Right lobe of liver (tissue), 6 donors: ENCODE data around the gene SLC2A5. TPM values are rescaled to one million over a fixed set of nuclear protein-coding genes. Genes with fewer than 3 reads are reported as not detected.
A peak's percentile ranks its signal among the peaks of the same experiment; 100 is the strongest.

Source experiments
- ATAC-seq, 4 donors: fragments of 200-7000 bp; cut with Tn5 transposase; one replicate each; pipeline ENCODE4 v1.9.1; 2020; ENCODE audit warnings: mild to moderate bottlenecking in 4 of 4, moderate library complexity in 4 of 4
- DNase-seq, 3 donors: peaks; one replicate each; pipeline ENCODE4 v3.0.0-alpha.2; 2020
- H3K27ac ChIP-seq, 3 donors: fragments of 200-600 bp; one replicate each; pipeline ENCODE4 v1.8.0; 2022
- H3K27me3 ChIP-seq, 2 donors: fragments of 200-600 bp; one replicate each; pipeline ENCODE4 v1.8.0; 2022
- H3K36me3 ChIP-seq, 4 donors: fragments of 200-600 bp; sonication (generic) in 1 of 4; one replicate each; pipeline versions ENCODE4 v1.5.1 to v1.8.0; 2017 to 2022; ENCODE audit warnings: control low read depth in 1 of 4
- H3K4me1 ChIP-seq, 4 donors: fragments of 200-600 bp; sonication (generic) in 1 of 4; one replicate each; pipeline versions ENCODE4 v1.5.1 to v1.8.0; 2017 to 2022; ENCODE audit warnings: control low read depth in 1 of 4
- H3K4me3 ChIP-seq, 3 donors: fragments of 200-600 bp; one replicate each; pipeline ENCODE4 v1.8.0; 2022
- H3K9me3 ChIP-seq, 4 donors: fragments of 200-600 bp; sonication (generic) in 1 of 4; one replicate each; pipeline versions ENCODE4 v1.5.1 to v1.8.0; 2017 to 2022; ENCODE audit warnings: control low read depth in 1 of 4
- POLR2A ChIP-seq: fragments of 450-650 bp; IDR thresholded peaks from one replicate; pipeline ENCODE4 v1.6.1; 2017; ENCODE audit warnings: antibody characterized with exemption, mild to moderate bottlenecking
- WGBS: methylation state at CpG from one replicate; pipeline ENCODE4 v1.1.6; 2018; ENCODE audit warnings: low coverage, low lambda C conversion rate; ENCODE audit not compliant: insufficient coverage; ENCODE audit errors: missing lambda C conversion rate; 5-methylcytosine and 5-hydroxymethylcytosine counted together
- intact Hi-C, 2 donors: fragments of 100-400 bp; cut with DNase I; formaldehyde crosslinking; loops; one replicate each; pipeline versions ENCODE4 v1.11.2 to v1.14.1; 2022
- total RNA-seq, 6 experiments: library from RNA; depleted of rRNA in 2 of 6; stranded (reverse); fragments of >200 nt in 2 of 6; fragmentation: NEBNext Ultra II Directional in 3 of 6; extraction: Animal tissue kit (Norgen Biotek cat#: 25700) in 3 of 6; gene quantifications; one replicate each; pipeline versions ENCODE4 v1.1.0 to v1.2.4, GENCODE V29; 2016 to 2023
- TF ChIP-seq, protein P1 (sequence below), 4 donors: fragments of 200-600 bp in 3 of 4; fragments of 450-650 bp in 1 of 4; IDR thresholded peaks; one replicate each; pipeline versions ENCODE4 v1.5.1 to v1.8.0; 2016 to 2022; ENCODE audit warnings: antibody characterized with exemption in 4 of 4, mild to moderate bottlenecking in 2 of 4
- donor health status: DM: no; HTN: yes; CAD: no.
- donor health status: DM: no; HTN: no; CAD: no.
- donor health status: DM: no; HTN: no; CAD: no.
- donor health status: DM: no; HTN: yes; CAD: no.
- donor health status: DM: no; HTN: yes; CAD: no.

The SLC2A5 gene
- total RNA-seq, 6 experiments from 2014 or later = 0.19 to 3.5 (median 0.30) TPM

GRCh38 chr1:9058465-9058864, 11.0 kb downstream of the SLC2A5 start:
- Histone ChIP-seq H3K4me3 (no peak overlapping the region), H3K4me1 (no peaks in the 10 kb centered on the region), H3K27ac (no peak overlapping the region), H3K27me3 (no peaks in the 10 kb centered on the region), H3K9me3 (no peaks in the 10 kb centered on the region), H3K36me3 (no peaks in the 10 kb centered on the region)
- TF ChIP-seq, protein P1, sequence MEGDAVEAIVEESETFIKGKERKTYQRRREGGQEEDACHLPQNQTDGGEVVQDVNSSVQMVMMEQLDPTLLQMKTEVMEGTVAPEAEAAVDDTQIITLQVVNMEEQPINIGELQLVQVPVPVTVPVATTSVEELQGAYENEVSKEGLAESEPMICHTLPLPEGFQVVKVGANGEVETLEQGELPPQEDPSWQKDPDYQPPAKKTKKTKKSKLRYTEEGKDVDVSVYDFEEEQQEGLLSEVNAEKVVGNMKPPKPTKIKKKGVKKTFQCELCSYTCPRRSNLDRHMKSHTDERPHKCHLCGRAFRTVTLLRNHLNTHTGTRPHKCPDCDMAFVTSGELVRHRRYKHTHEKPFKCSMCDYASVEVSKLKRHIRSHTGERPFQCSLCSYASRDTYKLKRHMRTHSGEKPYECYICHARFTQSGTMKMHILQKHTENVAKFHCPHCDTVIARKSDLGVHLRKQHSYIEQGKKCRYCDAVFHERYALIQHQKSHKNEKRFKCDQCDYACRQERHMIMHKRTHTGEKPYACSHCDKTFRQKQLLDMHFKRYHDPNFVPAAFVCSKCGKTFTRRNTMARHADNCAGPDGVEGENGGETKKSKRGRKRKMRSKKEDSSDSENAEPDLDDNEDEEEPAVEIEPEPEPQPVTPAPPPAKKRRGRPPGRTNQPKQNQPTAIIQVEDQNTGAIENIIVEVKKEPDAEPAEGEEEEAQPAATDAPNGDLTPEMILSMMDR (IDR thresholded peaks at IDR 0.05) = peak in 3 of 4 donors; percentile 11 to 24 (median 16)
- no peak for TF ChIP-seq POLR2A
- no peak for DNase-seq
- WGBS = 38% methylated on average over 1 of the region's 2 CpGs
- ATAC-seq = peak in 2 of 4 donors; percentile 28 to 52
- intact Hi-C loops = no loop called here

- Histone ChIP-seq H3K27ac (no peak overlapping the region), H3K9me3 (no peaks in the 10 kb centered on the region), H3K4me3 (no peak overlapping the region), H3K4me1 (no peaks in the 10 kb centered on the region), H3K27me3 (no peaks in the 10 kb centered on the region), H3K36me3 (no peaks in the 10 kb centered on the region)
- ATAC-seq (peak in 1 of 4 donors; percentile 22), DNase-seq (no peak)
- TF ChIP-seq POLR2A = no peak
- TF ChIP-seq, protein P1 (IDR thresholded peaks at IDR 0.05) = no peak
- intact Hi-C loops = no loop called here
- 93% methylated on average over 3 of the region's 10 CpGs for WGBS
Observed at GRCh38 chr1:9057851-9058250, 11.6 kb downstream of the SLC2A5 start.

DNA sequence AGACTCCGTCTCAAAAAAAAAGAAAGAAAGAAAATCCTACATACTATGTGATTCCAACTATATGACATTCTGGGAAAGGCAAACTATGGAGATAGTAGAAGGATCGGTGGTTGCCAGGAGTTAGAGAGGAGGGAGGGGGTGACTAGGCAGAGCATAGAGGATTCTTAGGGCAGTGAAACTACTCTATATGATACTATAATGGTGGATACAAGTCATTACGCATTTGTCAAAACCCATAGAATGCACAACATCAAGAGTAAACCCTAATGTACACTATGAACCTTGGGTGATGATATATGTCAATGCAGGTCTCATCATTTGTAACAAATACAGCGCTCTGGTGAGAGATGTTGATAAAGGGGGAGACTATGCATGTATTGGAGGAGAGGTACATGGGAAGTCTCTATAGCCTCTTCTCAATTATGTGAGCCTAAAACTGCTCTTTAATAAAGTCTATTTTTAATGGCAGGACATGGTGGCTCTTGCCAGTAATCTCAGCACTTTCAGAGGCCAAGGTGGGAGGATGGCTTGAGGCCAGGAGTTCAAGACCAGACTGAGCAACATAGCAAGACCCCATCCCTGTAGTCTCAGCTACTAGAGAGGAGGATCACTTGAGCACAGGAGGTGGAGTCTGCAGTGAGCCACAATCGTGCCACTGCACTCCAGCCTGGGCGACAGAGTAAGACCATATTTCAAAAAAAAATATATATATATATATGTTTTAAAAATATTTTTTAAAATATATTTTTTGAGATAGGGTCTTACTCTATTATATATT, 17.0 kb downstream of the SLC2A5 start:
- WGBS = 92% methylated on average over 5 of the region's 6 CpGs
- ATAC-seq (no peak), DNase-seq (no peak)
- Histone ChIP-seq H3K9me3 (no peaks in the 10 kb centered on the region), H3K27me3 (no peaks in the 10 kb centered on the region), H3K27ac (no peak overlapping the region), H3K4me1 (no peaks in the 10 kb centered on the region), H3K4me3 (no peak overlapping the region), H3K36me3 (no peaks in the 10 kb centered on the region)
- intact Hi-C loops = no loop called here
- TF ChIP-seq, protein P1 (IDR thresholded peaks at IDR 0.05) = no peak
- no peak for TF ChIP-seq POLR2A

- TF ChIP-seq POLR2A = no peak
- TF ChIP-seq, protein P1 (IDR thresholded peaks at IDR 0.05) = no peak
- WGBS = 67% methylated on average over 1 of the region's 1 CpG
- DNase-seq (no peak), ATAC-seq (no peak)
- no peaks in the 10 kb centered on the region for H3K27me3 ChIP-seq
- no peaks in the 10 kb centered on the region for H3K9me3 ChIP-seq
- intact Hi-C loops = no loop called here
- no peak overlapping the region for H3K4me3 ChIP-seq
- H3K4me1 ChIP-seq = no peaks in the 10 kb centered on the region
- no peak overlapping the region for H3K27ac ChIP-seq
- no peaks in the 10 kb centered on the region for H3K36me3 ChIP-seq
Observed at GRCh38 chr1:9051379-9051778, 18.1 kb downstream of the SLC2A5 start.
